ENCODE results near the gene PLP2.
A peak's percentile ranks its signal among the peaks of the same experiment; 100 is the strongest.

PLP2 gene

GRCh38 chrX:49186125-49187027, 14.7 kb downstream of the PLP2 start, which contains the start of gene PRICKLE3:
TSS of gene PRICKLE3 (minus strand) at chrX:49186373. CDS start at chrX:49186297, 76 bp downstream.
- DNase-seq (ENCODE audit: low read depth): no peak

GRCh38 chrX:49187028-49187394, 15.3 kb downstream of the PLP2 start:
- no peak for DNase-seq (ENCODE audit: low read depth)

GRCh38 chrX:49187526-49187925, 15.8 kb downstream of the PLP2 start:
- no peak for DNase-seq (ENCODE audit: low read depth)

GRCh38 chrX:49188468-49189076, 16.9 kb downstream of the PLP2 start:
- no peak for DNase-seq (ENCODE audit: low read depth)

- DNase-seq (ENCODE audit: low read depth): no peak
Observed at GRCh38 chrX:49189606-49190005, 17.9 kb downstream of the PLP2 start.

- peak; percentile 97 for DNase-seq (ENCODE audit: low read depth)
Observed at GRCh38 chrX:49190821-49191573, 19.3 kb downstream of the PLP2 start.

GRCh38 chrX:49191574-49192011, 19.9 kb downstream of the PLP2 start:
- no peak for DNase-seq (ENCODE audit: low read depth)

- no peak for DNase-seq (ENCODE audit: low read depth)
Observed at GRCh38 chrX:49192722-49193328, 21.1 kb downstream of the PLP2 start.

GRCh38 chrX:49193542-49193964, 21.9 kb downstream of the PLP2 start:
- DNase-seq (ENCODE audit: low read depth): no peak

GRCh38 chrX:49197543-49198087, 25.9 kb downstream of the PLP2 start:
- no peak for DNase-seq (ENCODE audit: low read depth)

GRCh38 chrX:49198540-49199314, 27.0 kb downstream of the PLP2 start:
- no peak for DNase-seq (ENCODE audit: low read depth)

- no peak for DNase-seq (ENCODE audit: low read depth)
Observed at GRCh38 chrX:49199315-49199595, 27.6 kb downstream of the PLP2 start.

- DNase-seq (ENCODE audit: low read depth): peak; percentile 53
Observed at GRCh38 chrX:49199906-49200771, 28.4 kb downstream of the PLP2 start, which contains the start of gene SYP. TSS of gene SYP (minus strand) at chrX:49200193. CDS start at chrX:49200186, 7 bp downstream.

GRCh38 chrX:49202022-49202421, 30.3 kb downstream of the PLP2 start:
- no peak for DNase-seq (ENCODE audit: low read depth)

- no peak for DNase-seq (ENCODE audit: low read depth)
Observed at GRCh38 chrX:49203536-49203935, 31.8 kb downstream of the PLP2 start.

- no peak for DNase-seq (ENCODE audit: low read depth)
Observed at GRCh38 chrX:49204017-49204416, 32.3 kb downstream of the PLP2 start.

- no peak for DNase-seq (ENCODE audit: low read depth)
Observed at GRCh38 chrX:49204709-49205108, 33.0 kb downstream of the PLP2 start.

- DNase-seq (ENCODE audit: low read depth): no peak
Observed at GRCh38 chrX:49205443-49205842, 33.7 kb downstream of the PLP2 start.

- DNase-seq (ENCODE audit: low read depth): no peak
Observed at GRCh38 chrX:49206543-49206942, 34.8 kb downstream of the PLP2 start.

- DNase-seq (ENCODE audit: low read depth): no peak
Observed at GRCh38 chrX:49208399-49208798, 36.7 kb downstream of the PLP2 start.

Measured in stromal cell of bone marrow (primary cell).